Endodermal cell (in vitro differentiated cells): Measurements from ENCODE around the gene MAPRE2. TPM values are rescaled to one million over a fixed set of nuclear protein-coding genes. Genes with fewer than 3 reads are reported as not detected.

Source experiments
- DNase-seq: peaks from one replicate; pipeline ENCODE4 v3.0.0-alpha.2; 2017
- H3K27ac ChIP-seq: 2 replicates; pipeline ENCODE4 v1.5.1; 2013; ENCODE audit warnings: mild to moderate bottlenecking, low read depth, low read length, moderate library complexity
- H3K27me3 ChIP-seq: 2 replicates; pipeline ENCODE4 v1.6.1; 2013; ENCODE audit warnings: mild to moderate bottlenecking, low read length, moderate library complexity; ENCODE audit not compliant: insufficient read depth, control insufficient read depth, poor library complexity, severe bottlenecking
- H3K36me3 ChIP-seq: 2 replicates; pipeline ENCODE4 v1.7.0; 2013; ENCODE audit warnings: mild to moderate bottlenecking, low read length, moderate library complexity; ENCODE audit not compliant: control insufficient read depth, insufficient read depth
- H3K4me1 ChIP-seq: one replicate; pipeline ENCODE4 v1.7.0; 2013; ENCODE audit warnings: low read length; ENCODE audit not compliant: control insufficient read depth, insufficient read depth
- H3K4me3 ChIP-seq: 2 replicates; pipeline ENCODE4 v1.5.1; 2013; ENCODE audit warnings: mild to moderate bottlenecking, low read length, moderate library complexity
- H3K9ac ChIP-seq: 2 replicates; pipeline ENCODE4 v1.6.1; 2013; ENCODE audit warnings: mild to moderate bottlenecking, low read length, moderate library complexity; ENCODE audit not compliant: poor library complexity, severe bottlenecking; ENCODE audit errors: extremely low read depth
- H3K9me3 ChIP-seq: 2 replicates; pipeline ENCODE4 v1.6.1; 2013; ENCODE audit warnings: mild to moderate bottlenecking, low read length, moderate library complexity; ENCODE audit not compliant: control insufficient read depth
- H3K27ac Mint-ChIP-seq: 2 replicates; pipeline ENCODE4 v1.8.0; 2020; ENCODE audit warnings: mixed read lengths
- H3K27me3 Mint-ChIP-seq: 2 replicates; pipeline ENCODE4 v1.8.0; 2021; ENCODE audit warnings: mild to moderate bottlenecking, mixed read lengths; ENCODE audit not compliant: insufficient read depth
- H3K36me3 Mint-ChIP-seq: 2 replicates; pipeline ENCODE4 v1.8.0; 2020; ENCODE audit warnings: low read depth, mixed read lengths
- H3K4me1 Mint-ChIP-seq: 2 replicates; pipeline ENCODE4 v1.8.0; 2020; ENCODE audit warnings: mixed read lengths
- H3K4me3 Mint-ChIP-seq: 2 replicates; pipeline ENCODE4 v1.8.0; 2020; ENCODE audit warnings: mild to moderate bottlenecking, moderate library complexity, mixed read lengths
- H3K9me3 Mint-ChIP-seq: 2 replicates; pipeline ENCODE4 v1.8.0; 2020; ENCODE audit warnings: mild to moderate bottlenecking, mixed read lengths
- CTCF ChIP-seq: fragments of 200-600 bp; sonication (generic); conservative IDR thresholded peaks from 2 replicates; pipeline ENCODE4 v1.5.0; 2021; ENCODE audit warnings: antibody characterized with exemption, mild to moderate bottlenecking
- WGBS, 2 experiments: methylation state at CpG; one replicate each; pipeline versions ENCODE4 v1.1.5 to v1.1.7; 2013; ENCODE audit warnings: missing lambda C conversion rate in 2 of 2, mixed read lengths in 1 of 2; ENCODE audit not compliant: insufficient coverage in 1 of 2, insufficient read length in 1 of 2; 5-methylcytosine and 5-hydroxymethylcytosine counted together
- total RNA-seq, 2 donors: library from RNA; stranded (reverse); fragmentation: NEBNext Ultra II Directional in 1 of 2; extraction: Animal tissue kit (Norgen Biotek cat#: 25700) in 1 of 2; gene quantifications; 2 replicates in 1 of 2; 3 replicates in 1 of 2; pipeline ENCODE4 v1.2.1, GENCODE V29; 2021

The MAPRE2 gene
- total RNA-seq, 2 donors from 2014 or later, result 15.2 to 16.5 TPM

- 92% methylated on average over 1 of the region's 1 CpG; no CpG with 5 or more reads in 1 of the 2 experiments for WGBS, 2 experiments
- no peak for TF ChIP-seq CTCF
- Histone ChIP-seq H3K9me3 (no peaks in the 10 kb centered on the region), H3K4me3 (no peak overlapping the region), H3K27ac (no peak overlapping the region), H3K9ac (no peak overlapping the region), H3K27me3 (no peaks in the 10 kb centered on the region), H3K4me1 (no peaks in the 10 kb centered on the region), H3K36me3 (no peaks in the 10 kb centered on the region)
- H3K27me3 Mint-ChIP-seq, result no peaks in the 10 kb centered on the region
- no peak for DNase-seq
- H3K4me3 Mint-ChIP-seq, result no peak overlapping the region
- no peaks in the 10 kb centered on the region for H3K9me3 Mint-ChIP-seq
- H3K27ac Mint-ChIP-seq, result no peak overlapping the region
- no peaks in the 10 kb centered on the region for H3K36me3 Mint-ChIP-seq
- H3K4me1 Mint-ChIP-seq, result peaks cover 19% of the 10 kb centered on the region
These were observed 18.7 kb upstream of the MAPRE2 start for GRCh38 chr18:35022426-35023001.

- H3K36me3 Mint-ChIP-seq, result no peaks in the 10 kb centered on the region
- Histone ChIP-seq H3K9me3 (no peaks in the 10 kb centered on the region), H3K27ac (no peak overlapping the region), H3K4me3 (no peak overlapping the region), H3K4me1 (no peaks in the 10 kb centered on the region), H3K9ac (no peak overlapping the region), H3K27me3 (no peaks in the 10 kb centered on the region), H3K36me3 (no peaks in the 10 kb centered on the region)
- no peak for DNase-seq
- 85 to 90% methylated on average over 3 of the region's 3 CpGs for WGBS, 2 experiments
- no peaks in the 10 kb centered on the region for H3K27me3 Mint-ChIP-seq
- no peak for TF ChIP-seq CTCF
- H3K27ac Mint-ChIP-seq, result no peak overlapping the region
- H3K4me1 Mint-ChIP-seq, result peaks cover 19% of the 10 kb centered on the region
- H3K9me3 Mint-ChIP-seq, result no peaks in the 10 kb centered on the region
- H3K4me3 Mint-ChIP-seq, result no peak overlapping the region
These were observed 17.0 kb upstream of the MAPRE2 start for GRCh38 chr18:35024196-35024595.

GRCh38 chr18:35024965-35025364, 16.2 kb upstream of the MAPRE2 start:
- Histone ChIP-seq H3K4me1 (no peaks in the 10 kb centered on the region), H3K4me3 (no peak overlapping the region), H3K27ac (no peak overlapping the region), H3K36me3 (no peaks in the 10 kb centered on the region), H3K9me3 (no peaks in the 10 kb centered on the region), H3K27me3 (no peaks in the 10 kb centered on the region), H3K9ac (no peak overlapping the region)
- WGBS, 2 experiments, result 97 to 100% methylated on average over 1 of the region's 1 CpG
- Mint-ChIP-seq H3K4me3 (no peak overlapping the region), H3K36me3 (no peaks in the 10 kb centered on the region), H3K27ac (no peak overlapping the region), H3K4me1 (peaks cover 19% of the 10 kb centered on the region), H3K9me3 (no peaks in the 10 kb centered on the region), H3K27me3 (no peaks in the 10 kb centered on the region)
- DNase-seq, result no peak
- TF ChIP-seq CTCF, result no peak
